GM12801 (cell line): ENCODE data around the gene GRID2IP.

Experiments used
- CTCF ChIP-seq: IDR thresholded peaks from one replicate; pipeline ENCODE4 v1.5.1; 2011; ENCODE audit warnings: control low read depth; ENCODE audit not compliant: insufficient read length; ENCODE audit errors: extremely low read depth

GRID2IP gene

GRCh38 chr7:6453734-6454133 is 97.5 kb downstream of the GRID2IP start:
- TF ChIP-seq CTCF, result no peak

GRCh38 chr7:6451224-6451705 is 100.0 kb downstream of the GRID2IP start:
- no peak for TF ChIP-seq CTCF

GRCh38 chr7:6448943-6449543 is 102.2 kb downstream of the GRID2IP start:
- no peak for TF ChIP-seq CTCF

GRCh38 chr7:6447581-6448199 is 103.6 kb downstream of the GRID2IP start, which contains the start of gene DAGLB:
Gene DAGLB, minus strand, starts transcription at chr7:6447954. Its CDS starts 112 bp downstream, at chr7:6447842.
- no peak for TF ChIP-seq CTCF
